GM21360 (cell line): ENCODE measurements around the gene CREB5.

Source experiments
- ATAC-seq: cut with Tn5 transposase; IDR thresholded peaks from one replicate; pipeline ENCODE4 v1.9.1; 2021; ENCODE audit warnings: mild to moderate bottlenecking, moderate library complexity; ENCODE audit not compliant: unreplicated experiment

Gene CREB5

DNA sequence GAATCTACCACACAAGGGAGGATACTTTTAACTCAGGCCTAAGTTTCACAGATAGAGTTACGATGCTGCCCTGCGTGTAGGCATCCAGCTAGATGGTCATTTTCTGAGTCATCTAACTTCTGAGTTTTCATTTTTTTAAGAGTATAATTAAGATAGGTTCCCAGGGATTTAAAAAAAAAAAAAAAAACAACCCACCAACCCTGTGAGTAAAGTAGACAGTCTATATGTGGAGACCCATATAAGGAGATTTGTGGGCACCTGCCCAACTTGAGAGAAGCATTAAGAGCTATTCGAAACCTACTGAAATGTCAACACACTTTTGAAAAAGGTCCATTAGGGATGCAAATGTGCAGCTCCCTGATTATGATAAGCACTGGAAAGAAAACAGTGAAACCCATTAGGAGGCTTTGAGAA, 288.5 kb downstream of the CREB5 start:
- ATAC-seq: no peak

DNA sequence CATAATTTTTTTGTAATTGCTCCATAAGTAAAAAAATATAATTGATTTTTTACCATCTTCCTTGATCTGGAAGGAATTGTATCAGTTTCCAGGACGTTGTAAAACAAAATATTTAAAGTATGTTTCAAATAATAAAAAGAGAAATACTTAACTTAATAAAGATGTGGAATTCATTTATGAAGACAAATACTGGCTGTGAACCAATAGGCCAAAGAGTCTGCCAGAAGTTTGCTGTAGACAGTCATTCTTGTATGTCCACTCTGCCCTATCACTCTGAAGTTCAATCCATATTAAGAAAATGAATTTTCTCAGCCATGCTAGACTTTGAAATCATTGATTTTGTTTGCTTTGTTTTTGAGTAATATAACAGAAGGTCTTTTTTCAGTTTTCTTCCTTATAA, 289.4 kb downstream of the CREB5 start:
- ATAC-seq: no peak

DNA sequence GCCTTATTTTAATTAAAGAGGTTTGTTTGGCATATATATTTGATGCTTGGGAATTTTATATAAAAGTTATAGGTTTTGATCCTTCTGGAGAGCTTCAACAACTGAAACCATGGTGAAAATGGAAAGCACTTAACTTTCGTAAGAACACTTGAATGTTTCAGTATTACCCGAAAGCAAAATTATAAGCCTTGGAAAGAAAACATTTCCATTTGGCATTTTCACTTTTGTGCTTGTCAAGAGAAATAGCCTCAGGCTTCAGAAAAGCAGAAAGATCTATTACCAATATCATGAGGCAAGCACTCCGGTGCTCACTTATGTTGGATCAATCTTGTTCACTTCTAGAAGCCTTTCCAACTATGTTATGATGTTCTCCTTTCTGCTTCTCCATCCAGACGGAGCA, 289.9 kb downstream of the CREB5 start:
- no peak for ATAC-seq

DNA sequence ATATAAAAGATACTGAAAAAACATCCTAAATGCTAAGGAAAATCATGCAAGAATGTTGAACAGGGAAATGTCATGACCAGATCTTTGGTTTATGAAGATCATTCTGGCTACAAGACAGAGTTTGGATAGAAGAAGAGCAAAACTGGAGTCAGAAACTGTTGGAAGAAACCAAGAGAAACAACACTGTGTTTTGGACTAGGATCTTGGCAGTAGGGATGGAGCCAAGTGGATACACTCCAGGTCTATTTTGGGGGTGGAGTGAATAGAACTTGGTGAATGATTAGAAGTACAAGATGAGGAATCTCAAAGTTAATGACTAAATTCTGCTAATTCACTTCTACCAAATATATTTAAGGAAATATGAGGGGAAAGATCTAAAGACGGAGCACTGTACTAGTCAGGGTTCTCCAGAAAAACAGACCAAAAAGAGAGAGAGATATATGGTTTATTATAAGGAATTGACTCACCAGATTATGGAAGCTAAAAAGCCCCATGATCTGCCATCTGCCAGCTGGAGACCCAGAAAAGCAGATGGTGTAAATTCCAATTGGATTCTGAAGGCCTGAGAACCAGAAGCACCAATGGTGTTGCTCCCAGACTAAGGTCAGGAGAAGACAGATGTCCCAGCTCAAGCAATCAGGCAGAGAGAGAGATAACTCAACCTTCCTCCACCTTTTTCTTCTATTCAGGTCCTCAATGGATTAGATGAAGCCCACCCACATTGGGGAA, 290.9 kb downstream of the CREB5 start:
- ATAC-seq: no peak

DNA sequence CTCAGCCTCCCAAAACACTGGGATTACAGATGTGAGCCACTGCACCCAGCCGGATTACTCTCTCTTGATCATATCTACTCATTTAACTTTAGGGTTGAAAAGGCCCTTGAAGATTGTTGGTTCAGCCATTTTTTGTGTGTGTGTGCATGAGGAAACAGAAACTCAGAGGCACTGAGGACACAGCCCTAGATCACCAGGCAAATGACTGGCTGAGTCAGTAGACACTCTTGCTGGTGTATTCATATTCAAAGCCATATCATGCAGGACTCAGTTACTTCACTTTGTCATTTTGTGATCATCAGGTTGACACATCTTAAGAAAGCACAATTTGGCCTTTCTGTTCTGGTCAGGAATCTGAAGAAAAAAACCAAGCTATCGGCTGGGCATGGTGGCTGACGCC, 292.4 kb downstream of the CREB5 start:
- ATAC-seq: no peak

DNA sequence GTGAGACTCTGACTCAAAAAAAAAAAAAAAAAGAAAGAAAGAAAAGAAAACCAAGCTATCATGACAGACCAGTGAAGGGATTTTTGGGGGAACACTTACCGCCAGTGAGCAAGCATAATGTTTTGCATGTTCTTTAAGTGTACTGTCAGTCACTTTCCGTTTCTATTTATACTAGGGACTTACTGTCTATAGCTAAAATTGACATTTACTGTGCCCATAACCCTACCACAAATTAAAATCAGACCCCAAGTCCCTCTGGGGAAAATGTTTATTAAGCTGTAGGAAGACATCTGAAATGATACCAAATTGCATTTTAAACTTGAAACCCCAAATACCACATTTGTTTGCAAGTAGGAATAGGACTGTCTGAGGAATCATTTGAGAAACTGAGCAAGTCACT, 293.0 kb downstream of the CREB5 start:
- peak; percentile 87 for ATAC-seq

DNA sequence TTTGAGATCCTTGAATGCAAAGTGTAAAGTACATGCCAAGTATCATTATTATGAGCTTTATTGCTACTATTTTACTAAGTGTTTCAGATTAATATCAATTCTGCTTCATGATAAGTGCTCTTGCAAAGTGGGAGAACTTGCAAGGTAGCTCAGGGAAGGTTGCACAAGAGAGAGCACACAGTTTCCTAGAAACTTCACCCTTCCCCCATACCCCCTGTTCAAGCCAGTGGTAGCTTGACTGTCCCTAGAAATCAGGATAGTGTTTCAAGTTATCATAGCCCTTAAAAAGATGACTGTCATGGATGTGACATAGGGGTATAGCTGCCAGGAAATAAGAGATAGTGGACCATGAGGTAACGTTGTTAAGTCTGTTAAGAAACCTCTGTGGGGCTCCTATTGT, 294.3 kb downstream of the CREB5 start:
- ATAC-seq: no peak

DNA sequence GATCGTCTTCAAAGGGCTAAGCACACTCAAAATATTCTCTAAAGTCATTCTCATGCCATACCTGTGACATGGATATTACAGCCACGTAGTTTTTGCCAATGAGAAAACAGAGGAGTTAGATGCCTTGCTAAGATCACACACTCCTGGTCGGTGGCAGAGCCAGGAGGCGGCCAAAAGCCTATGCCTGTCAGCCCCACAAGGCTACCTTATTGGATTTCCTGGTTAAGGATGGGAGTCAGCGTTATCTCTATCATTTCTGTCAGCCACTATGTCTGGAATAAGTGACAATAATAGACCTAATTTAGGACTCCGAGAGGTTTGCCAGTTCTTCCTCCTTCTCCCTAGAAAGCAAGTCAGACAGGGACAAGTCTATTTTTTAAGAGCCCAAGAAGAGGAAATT, 295.0 kb downstream of the CREB5 start:
- ATAC-seq: no peak

DNA sequence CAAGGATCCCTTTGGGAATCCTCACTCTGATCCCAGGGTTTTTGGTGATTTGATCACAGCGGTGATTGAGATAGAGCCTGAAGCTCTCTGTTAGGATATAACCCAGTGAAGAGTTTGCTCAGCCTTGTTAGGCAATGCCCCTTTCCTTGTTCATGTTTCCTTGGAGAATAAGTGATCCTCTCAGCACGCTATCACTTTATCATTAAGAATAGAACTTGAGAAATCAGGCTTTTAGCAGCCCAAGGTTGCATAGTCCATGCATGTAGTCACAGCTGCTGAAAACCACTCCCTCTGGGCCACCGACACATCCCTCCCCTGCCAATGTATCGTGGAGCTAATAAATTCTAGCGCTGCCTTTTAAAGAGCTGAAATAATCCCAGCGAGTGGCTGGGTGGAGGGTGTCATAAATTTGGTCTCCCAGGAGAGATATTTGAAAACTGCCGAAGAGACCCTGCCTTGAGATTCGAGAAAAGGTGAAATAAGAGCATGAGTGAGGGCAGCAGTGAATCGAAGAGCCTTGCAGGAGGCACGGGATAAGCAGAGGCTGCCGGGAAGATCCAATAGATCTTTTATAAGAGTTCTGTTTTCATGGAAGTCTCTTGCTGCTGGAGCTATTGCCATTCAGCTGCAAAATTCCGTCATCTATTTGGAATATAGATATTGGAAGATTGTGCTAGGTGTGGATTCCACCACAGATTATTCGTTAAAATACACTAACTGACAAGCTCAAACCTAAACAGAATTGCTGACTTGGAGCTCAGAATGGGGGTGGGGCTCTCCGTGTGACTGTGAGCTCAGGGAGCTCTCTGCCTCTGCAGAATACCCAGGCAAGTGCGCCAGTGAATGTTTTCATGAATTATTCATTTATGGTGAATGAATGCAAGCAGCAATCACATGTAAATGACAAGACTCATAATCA, 296.0 kb downstream of the CREB5 start:
- ATAC-seq: no peak

DNA sequence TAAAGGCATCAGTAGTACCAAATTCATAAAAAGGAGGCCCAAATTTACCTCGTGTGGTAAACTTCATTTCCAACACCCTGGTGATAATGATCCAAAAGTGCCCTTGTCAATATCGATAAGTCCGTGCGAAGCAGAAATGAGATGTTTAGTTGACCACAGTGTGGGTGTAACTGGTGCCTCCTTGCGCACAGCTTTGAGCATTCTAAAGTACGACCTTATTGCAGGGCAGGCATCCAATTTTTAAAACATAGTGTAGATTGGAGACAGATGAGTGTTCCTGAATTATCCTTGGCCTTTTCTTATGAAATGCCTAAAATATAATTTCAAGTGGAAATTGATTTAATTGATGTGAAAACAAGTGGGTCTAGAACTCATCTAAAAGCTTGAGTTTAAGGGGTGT, 297.4 kb downstream of the CREB5 start:
- no peak for ATAC-seq

DNA sequence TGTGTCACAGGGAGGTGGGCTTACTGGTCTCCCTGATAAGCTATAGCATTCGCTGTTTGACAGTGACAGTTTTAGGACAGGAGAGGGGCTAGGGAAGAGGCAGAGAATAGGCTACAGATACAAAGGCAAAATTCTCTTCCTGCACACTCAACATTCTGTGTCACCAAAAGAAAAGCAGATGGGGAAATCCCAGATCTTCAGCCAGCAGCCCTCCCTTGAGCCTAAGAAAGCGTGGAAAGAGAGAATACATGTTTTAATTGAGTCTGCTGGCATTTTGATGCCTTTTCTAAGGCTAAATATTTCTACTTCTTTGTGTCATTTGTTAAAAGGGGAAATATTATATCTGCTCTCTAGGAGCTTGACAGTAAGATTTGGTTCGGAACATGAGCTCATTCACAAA, 298.8 kb downstream of the CREB5 start:
- ATAC-seq: no peak

DNA sequence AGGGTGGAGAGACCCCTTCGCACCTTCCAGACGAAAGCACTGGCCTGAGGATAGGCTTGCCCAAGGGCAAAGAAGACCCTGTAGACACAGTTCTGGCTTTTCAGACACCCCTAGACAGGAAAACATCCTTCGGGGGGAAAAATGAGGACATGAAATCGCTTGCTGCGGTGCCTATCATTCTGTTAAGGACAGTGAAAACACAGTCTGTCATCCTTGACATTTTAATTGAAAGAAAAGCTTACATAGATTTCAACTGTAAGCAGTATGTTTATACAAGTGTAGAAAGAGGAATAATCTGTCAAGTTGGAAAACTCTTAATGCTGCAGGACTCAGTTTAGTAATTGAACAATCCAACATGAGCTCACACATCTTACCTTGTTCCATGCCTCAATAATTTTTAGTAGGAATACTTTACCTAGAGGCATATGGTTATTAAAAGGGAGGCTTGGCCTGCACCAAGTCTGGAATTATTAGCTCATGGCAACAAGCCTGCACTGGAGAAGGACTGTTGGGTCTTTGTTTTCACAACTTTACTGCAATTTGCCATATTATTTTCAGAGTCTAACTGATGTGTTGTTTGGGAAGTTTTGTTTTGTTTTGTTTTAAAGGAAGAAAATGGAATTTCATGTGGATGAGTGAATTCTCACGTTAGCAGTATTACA, 302.3 kb downstream of the CREB5 start:
- ATAC-seq: no peak

DNA sequence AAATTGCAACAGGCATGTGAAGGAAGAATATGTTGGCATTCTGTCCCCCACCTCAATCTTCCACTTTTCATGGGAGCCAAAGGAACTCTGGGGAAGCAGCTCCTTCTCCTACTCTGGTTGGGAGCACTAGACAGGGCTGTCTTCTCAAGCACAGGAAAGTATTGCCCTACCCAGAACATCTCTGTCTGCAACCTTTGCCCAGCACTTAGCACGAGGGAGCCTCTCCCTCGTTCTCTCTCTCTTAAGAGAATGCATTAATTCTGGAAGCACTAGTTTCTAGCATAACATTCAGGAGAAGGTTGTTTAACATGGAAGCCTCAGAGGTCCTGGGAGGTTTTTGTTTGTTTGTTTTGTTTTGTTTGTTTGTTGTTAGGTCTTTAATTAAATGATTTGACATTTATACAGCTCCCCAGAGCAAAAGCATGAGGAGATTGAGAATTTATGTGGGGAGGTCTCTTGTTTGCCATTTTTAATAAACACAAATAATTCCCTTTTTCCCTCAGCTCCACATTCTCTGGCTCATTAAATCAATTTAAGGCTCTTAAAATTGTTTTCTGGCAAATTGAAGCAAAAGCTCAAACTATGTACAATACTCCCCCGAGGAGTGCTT, 305.2 kb downstream of the CREB5 start:
- no peak for ATAC-seq

DNA sequence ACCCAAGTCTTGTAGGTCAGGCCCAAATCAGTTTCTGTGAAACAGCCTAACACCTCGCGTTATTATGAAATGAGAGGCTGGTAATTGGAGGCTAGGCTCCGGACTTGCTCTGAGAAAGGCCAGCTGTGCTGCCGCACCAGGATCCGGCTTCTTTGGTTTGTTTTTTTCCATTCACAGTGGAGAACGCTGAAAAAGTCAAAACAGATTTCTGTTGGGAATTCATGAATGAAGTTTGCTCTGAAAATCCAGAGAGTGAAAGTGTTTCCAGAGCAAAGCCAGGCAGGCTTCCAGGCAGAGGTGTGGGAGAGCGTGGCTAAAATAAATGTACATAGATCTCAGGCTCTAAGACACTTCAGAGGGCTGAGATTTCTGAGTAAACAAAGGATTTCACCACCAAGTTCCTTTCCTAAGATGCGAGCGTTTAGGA, 305.8 kb downstream of the CREB5 start:
- ATAC-seq: no peak

DNA sequence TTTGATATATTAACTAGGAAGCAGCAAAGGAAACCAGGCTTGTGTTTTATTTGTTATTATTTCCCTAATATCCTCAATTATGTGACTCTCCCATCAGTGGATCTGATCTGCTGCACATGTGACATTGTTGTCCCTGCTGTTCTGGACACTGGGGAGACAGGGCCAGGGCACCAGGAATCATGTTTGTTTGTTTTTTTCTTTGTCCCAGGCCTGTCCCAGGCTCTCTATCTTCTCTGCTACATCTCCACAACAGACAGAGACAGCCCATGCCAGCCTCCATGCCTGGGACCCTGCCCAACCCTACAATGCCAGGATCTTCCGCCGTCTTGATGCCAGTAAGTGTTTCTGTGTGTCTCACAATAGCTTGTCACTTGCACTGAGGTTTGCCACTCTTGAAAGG, 306.2 kb downstream of the CREB5 start:
- ATAC-seq: no peak

DNA sequence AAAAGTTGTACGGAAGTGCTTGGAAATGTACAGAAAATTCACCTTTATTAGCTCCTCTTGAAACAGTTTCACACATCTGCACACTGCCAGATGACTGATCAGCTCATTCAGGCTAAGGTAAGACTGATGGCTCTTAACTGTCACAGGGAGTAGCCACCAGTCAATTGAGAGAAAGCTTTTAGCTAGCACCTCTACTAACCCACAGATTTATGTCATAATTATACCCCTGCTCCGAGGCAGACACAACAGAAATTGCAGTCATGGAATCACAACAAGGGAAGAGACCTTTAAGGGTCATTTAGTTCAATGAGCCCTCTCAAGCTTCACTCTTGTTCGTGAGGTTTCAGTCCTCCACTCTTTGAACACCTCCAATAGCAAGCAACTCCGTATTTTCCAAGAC, 310.4 kb downstream of the CREB5 start:
- ATAC-seq: no peak

DNA sequence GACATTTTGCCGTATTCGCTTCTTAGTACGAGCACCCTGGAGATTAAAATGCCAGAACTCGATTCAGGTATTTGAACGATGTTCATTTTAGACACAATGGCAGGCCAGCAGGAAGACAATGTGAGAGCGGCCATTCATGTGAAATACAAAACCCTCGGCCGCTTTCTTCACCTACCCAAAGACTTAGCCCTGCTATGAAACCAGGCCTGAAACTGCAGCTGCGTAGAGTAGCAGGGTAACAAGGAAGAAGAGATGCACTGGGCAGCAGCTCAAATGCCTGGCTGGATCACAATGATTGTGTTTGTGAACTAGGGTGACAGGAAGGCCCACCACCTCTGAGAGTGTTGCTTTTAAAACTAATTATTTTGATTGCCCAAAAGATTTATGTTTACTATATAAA, 311.0 kb downstream of the CREB5 start:
- ATAC-seq: no peak

DNA sequence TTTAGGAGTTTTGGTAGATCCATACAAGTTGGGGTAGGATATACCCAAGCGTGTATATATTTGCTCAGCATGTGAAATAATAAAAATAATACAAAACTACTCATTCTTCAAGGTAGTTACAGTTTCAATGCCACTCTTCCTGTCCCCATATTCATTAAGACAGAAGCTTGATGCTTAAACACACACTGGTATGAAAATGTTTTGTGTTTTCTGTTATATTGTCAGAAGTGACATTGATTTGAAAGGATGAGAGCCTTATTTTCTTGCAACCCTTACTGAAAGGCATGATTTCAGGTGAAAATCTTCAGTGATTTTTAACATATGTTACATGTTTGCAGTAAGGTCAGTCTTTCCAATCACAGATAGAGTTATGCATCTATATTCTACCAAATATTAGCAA, 312.2 kb downstream of the CREB5 start:
- no peak for ATAC-seq

DNA sequence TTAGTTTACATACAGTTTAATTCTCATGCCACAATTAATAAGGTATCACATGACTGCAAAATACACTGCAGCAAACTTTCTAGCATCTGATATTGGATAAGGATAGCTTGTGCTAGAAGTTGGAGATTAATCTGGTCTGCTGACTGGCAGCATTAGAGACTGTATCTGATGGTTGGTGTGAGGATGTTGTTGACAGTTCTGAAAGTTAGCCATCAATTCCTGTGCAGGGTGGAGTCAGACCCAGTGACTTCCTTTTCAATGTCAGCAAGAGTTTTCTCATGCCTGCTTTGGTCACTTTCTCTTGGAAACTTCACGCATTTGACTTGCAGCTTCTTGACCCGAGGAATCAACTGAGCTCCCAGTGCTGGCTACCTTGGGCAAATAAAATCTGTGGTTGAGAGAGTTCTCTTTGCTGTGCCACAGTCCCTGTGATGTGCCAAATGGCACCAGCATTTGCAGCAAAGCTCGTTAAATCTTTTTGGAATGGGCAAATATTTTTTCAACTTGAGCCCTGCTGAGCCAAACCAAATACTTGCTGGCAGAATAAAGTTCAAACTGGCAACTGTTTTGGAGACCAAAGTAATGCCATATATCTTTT, 312.8 kb downstream of the CREB5 start:
- no peak for ATAC-seq

DNA sequence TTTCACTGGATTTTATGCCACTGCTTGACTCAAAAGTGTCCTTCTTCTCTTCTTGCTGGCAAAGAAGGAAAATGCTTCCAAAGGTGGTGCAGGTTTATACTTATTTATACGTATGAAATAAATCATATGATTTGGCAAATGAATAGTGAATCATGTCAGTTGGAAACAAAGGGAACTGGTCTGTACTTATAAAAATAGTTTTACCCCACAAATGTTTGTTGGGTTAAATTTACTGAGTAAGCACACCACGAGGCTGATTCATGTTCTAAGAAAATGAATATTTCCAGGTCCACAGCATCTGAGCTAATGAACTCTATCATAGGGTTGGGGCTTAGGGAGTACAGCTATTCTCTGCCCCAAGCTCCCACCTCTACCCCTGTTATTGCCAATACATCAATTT, 313.6 kb downstream of the CREB5 start:
- no peak for ATAC-seq

DNA sequence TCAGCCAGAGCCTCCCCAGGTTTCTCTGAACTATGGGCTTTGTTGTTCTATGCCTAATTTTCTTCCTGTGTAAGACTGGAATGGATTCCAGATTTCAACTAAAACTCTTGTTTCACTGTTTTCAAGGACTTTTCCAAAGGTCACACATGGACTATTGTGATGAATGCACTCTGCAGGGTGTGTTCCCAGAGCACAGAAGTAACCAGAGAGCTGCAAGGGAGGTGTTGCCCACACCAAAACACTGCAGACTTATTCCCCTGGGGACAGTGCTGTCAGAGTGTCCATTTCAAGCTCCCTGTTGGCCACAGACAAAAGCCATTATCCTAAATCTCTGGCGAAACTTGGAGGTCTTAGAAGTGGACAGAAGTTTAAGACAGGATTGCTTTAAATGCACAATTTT, 314.2 kb downstream of the CREB5 start:
- ATAC-seq: no peak
